Neuronal stem cell (in vitro differentiated cells): Measurements from ENCODE around the gene TRPM5.
A peak's percentile ranks its signal among the peaks of the same experiment; 100 is the strongest.

ENCODE experiments used
- DNase-seq: peaks from one replicate; pipeline ENCODE4 v3.0.0-alpha.2; 2013; ENCODE audit warnings: low spot score
- H2AFZ ChIP-seq: one replicate; pipeline ENCODE4 v1.6.1; 2013; ENCODE audit warnings: mild to moderate bottlenecking, low read length, inconsistent platforms
- H2AK5ac ChIP-seq: 2 replicates; pipeline ENCODE4 v1.6.1; 2013; ENCODE audit warnings: low read depth, mild to moderate bottlenecking, inconsistent platforms, low read length, moderate library complexity, mixed read lengths
- H2BK120ac ChIP-seq: 2 replicates; pipeline ENCODE4 v1.6.1; 2013; ENCODE audit warnings: low read depth, mild to moderate bottlenecking, inconsistent platforms, low read length, moderate library complexity, mixed read lengths
- H2BK12ac ChIP-seq: one replicate; pipeline ENCODE4 v1.6.1; 2013; ENCODE audit warnings: low read length, inconsistent platforms
- H2BK15ac ChIP-seq: 2 replicates; pipeline ENCODE4 v1.6.1; 2013; ENCODE audit warnings: mild to moderate bottlenecking, low read length, inconsistent platforms, mixed read lengths
- H2BK5ac ChIP-seq: one replicate; pipeline ENCODE4 v1.6.1; 2013; ENCODE audit warnings: inconsistent platforms, mild to moderate bottlenecking, low read length, moderate library complexity
- H3K14ac ChIP-seq: one replicate; pipeline ENCODE4 v1.6.1; 2013; ENCODE audit warnings: low read length, inconsistent platforms
- H3K18ac ChIP-seq: 2 replicates; pipeline ENCODE4 v1.6.1; 2013; ENCODE audit warnings: low read length, inconsistent platforms
- H3K23ac ChIP-seq: 2 replicates; pipeline ENCODE4 v1.6.1; 2013; ENCODE audit warnings: low read depth, mild to moderate bottlenecking, mixed read lengths, low read length, inconsistent platforms; ENCODE audit not compliant: poor library complexity
- H3K27ac ChIP-seq: replicated peaks from 3 replicates; pipeline ENCODE4 v1.5.1; 2013; ENCODE audit warnings: low read length, inconsistent platforms
- H3K27me3 ChIP-seq, 3 experiments: 2 replicates each; pipeline ENCODE4 v1.6.1; 2013; ENCODE audit warnings: low read length in 3 of 3, mild to moderate bottlenecking in 2 of 3, inconsistent platforms in 1 of 3, low read depth in 1 of 3, mixed read lengths in 1 of 3, moderate library complexity in 1 of 3; ENCODE audit not compliant: control insufficient read depth in 3 of 3, insufficient read depth in 3 of 3
- H3K36me3 ChIP-seq, 2 donors: replicated peaks in 1 of 2; 2 replicates each; pipeline ENCODE4 v1.6.1; 2013; ENCODE audit warnings: low read length in 2 of 2; ENCODE audit not compliant: control insufficient read depth in 2 of 2, insufficient read depth in 2 of 2
- H3K4ac ChIP-seq: 2 replicates; pipeline ENCODE4 v1.6.1; 2013; ENCODE audit warnings: inconsistent platforms, mild to moderate bottlenecking, low read length, moderate library complexity
- H3K4me1 ChIP-seq, 2 donors: 1 replicate in 1 of 2; 2 replicates in 1 of 2; pipeline ENCODE4 v1.6.1; 2013; ENCODE audit warnings: low read length in 2 of 2, low read depth in 1 of 2; ENCODE audit not compliant: control insufficient read depth in 2 of 2, insufficient read depth in 1 of 2
- H3K4me2 ChIP-seq: one replicate; pipeline ENCODE4 v1.6.1; 2013; ENCODE audit warnings: mild to moderate bottlenecking, low read length, inconsistent platforms; ENCODE audit not compliant: insufficient read depth, poor library complexity, severe bottlenecking
- H3K4me3 ChIP-seq, 2 donors: 2 replicates each; pipeline ENCODE4 v1.5.1; 2013; ENCODE audit warnings: low read length in 2 of 2, mild to moderate bottlenecking in 2 of 2, inconsistent platforms in 1 of 2, moderate library complexity in 1 of 2
- H3K79me1 ChIP-seq: one replicate; pipeline ENCODE4 v1.6.1; 2013; ENCODE audit warnings: low read depth, mild to moderate bottlenecking, inconsistent platforms, low read length, moderate library complexity
- H3K9ac ChIP-seq: one replicate; pipeline ENCODE4 v1.6.1; 2013; ENCODE audit warnings: mild to moderate bottlenecking, low read depth, low read length, inconsistent platforms; ENCODE audit not compliant: poor library complexity
- H3K9me3 ChIP-seq, 2 donors: replicated peaks in 1 of 2; 2 replicates each; pipeline versions ENCODE3 to v1.6.1; 2013; ENCODE audit warnings: low read length in 2 of 2, mild to moderate bottlenecking in 2 of 2, inconsistent platforms in 1 of 2, low read depth in 1 of 2, mixed read lengths in 1 of 2, moderate library complexity in 1 of 2; ENCODE audit not compliant: control insufficient read depth in 2 of 2, insufficient read depth in 1 of 2
- H4K8ac ChIP-seq: one replicate; pipeline ENCODE4 v1.6.1; 2013; ENCODE audit warnings: low read depth, mild to moderate bottlenecking, inconsistent platforms, low read length, moderate library complexity
- H4K91ac ChIP-seq: one replicate; pipeline ENCODE4 v1.6.1; 2013; ENCODE audit warnings: low read length, low read depth, mild to moderate bottlenecking, inconsistent platforms; ENCODE audit not compliant: poor library complexity
- WGBS, 2 donors: extraction: QIAGEN DNeasy Blood & Tissue Kit; methylation state at CpG; one replicate each; pipeline ENCODE4 v1.1.7; 2013; ENCODE audit warnings: missing lambda C conversion rate in 2 of 2, mixed read lengths in 1 of 2; ENCODE audit not compliant: insufficient read length in 2 of 2, insufficient replicate concordance in 1 of 2; ENCODE audit errors: extremely low coverage in 2 of 2; 5-methylcytosine and 5-hydroxymethylcytosine counted together

The TRPM5 gene

GRCh38 chr11:2402106-2402505 is 42.2 kb downstream of the TRPM5 start:
- H2BK15ac ChIP-seq = no peak overlapping the region
- WGBS, 2 donors = no CpG with 5 or more reads among the region's 13 CpGs
- H3K4ac ChIP-seq = no peak overlapping the region
- H3K4me3 ChIP-seq = peak overlapping the region in 1 of 2 donors; percentile 100
- no peak overlapping the region for H2BK12ac ChIP-seq
- H3K4me1 ChIP-seq = peaks cover 12% of the 10 kb centered on the region in 2 donors
- H3K27ac ChIP-seq = no peak overlapping the region
- H3K79me1 ChIP-seq = peaks cover 14% of the 10 kb centered on the region
- no peak overlapping the region for H2AK5ac ChIP-seq
- no peak overlapping the region for H2BK5ac ChIP-seq
- peaks cover 23 to 32% of the 10 kb centered on the region in 2 donors for H3K36me3 ChIP-seq
- DNase-seq = no peak
- no peak overlapping the region for H4K91ac ChIP-seq
- H3K27me3 ChIP-seq = no peaks in the 10 kb centered on the region
- H4K8ac ChIP-seq = no peak overlapping the region
- no peak overlapping the region for H2AFZ ChIP-seq
- H3K4me2 ChIP-seq = no peak overlapping the region
- no peak overlapping the region for H2BK120ac ChIP-seq
- H3K14ac ChIP-seq = no peak overlapping the region
- no peak overlapping the region for H3K18ac ChIP-seq
- H3K9ac ChIP-seq = peak overlapping the region; percentile 34
- H3K9me3 ChIP-seq = no peaks in the 10 kb centered on the region
- H3K23ac ChIP-seq = peak overlapping the region; percentile 43

DNA sequence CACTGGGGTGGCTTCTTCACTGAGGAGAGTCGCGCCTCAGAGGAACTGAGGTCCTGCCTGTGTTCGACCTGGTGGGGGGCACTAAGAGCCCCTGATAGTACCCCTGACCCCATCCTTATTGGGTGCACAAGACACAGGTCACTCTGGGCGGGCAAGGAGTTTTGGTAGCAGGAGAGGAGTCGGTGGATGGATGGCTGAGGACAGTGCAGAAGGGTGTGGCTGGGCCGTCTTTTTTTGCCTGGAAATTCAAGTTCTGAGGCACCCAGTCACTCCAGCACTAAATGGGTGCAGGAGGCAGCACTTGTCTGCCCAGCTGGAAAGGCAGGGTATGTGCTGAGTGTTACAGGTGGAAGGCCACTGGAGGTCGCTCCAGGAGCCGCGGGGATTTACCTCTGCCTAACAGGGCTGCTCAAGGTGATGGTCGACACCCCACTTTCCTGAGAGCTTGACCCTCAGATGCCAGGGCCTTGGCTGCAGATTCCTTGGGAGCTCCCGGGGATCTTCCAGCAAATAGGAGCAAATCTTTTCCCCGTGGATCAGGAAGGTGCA is 42.8 kb downstream of the TRPM5 start:
- peak overlapping the region; percentile 99 for H3K23ac ChIP-seq
- H3K9me3 ChIP-seq = no peaks in the 10 kb centered on the region
- H3K79me1 ChIP-seq = peaks cover 14% of the 10 kb centered on the region
- H3K4me2 ChIP-seq = peak overlapping the region; percentile 95
- H3K27ac ChIP-seq = no peak overlapping the region
- H3K4me3 ChIP-seq = peak overlapping the region; percentile 92 to 100
- H3K4me1 ChIP-seq = peaks cover 12% of the 10 kb centered on the region in 2 donors
- WGBS, 2 donors = no CpG with 5 or more reads among the region's 12 CpGs
- H2BK12ac ChIP-seq = no peak overlapping the region
- H3K9ac ChIP-seq = peak overlapping the region; percentile 96
- peaks cover 28 to 38% of the 10 kb centered on the region in 2 donors for H3K36me3 ChIP-seq
- H3K27me3 ChIP-seq = no peaks in the 10 kb centered on the region
- no peak overlapping the region for H4K8ac ChIP-seq
- H3K18ac ChIP-seq = no peak overlapping the region
- peak overlapping the region; percentile 98 for H2AK5ac ChIP-seq
- no peak for DNase-seq
- peak overlapping the region; percentile 62 for H2BK5ac ChIP-seq
- peak overlapping the region; percentile 62 for H2BK15ac ChIP-seq
- H4K91ac ChIP-seq = peak overlapping the region; percentile 89
- no peak overlapping the region for H2BK120ac ChIP-seq
- no peak overlapping the region for H3K14ac ChIP-seq
- no peak overlapping the region for H2AFZ ChIP-seq
- H3K4ac ChIP-seq = no peak overlapping the region

DNA sequence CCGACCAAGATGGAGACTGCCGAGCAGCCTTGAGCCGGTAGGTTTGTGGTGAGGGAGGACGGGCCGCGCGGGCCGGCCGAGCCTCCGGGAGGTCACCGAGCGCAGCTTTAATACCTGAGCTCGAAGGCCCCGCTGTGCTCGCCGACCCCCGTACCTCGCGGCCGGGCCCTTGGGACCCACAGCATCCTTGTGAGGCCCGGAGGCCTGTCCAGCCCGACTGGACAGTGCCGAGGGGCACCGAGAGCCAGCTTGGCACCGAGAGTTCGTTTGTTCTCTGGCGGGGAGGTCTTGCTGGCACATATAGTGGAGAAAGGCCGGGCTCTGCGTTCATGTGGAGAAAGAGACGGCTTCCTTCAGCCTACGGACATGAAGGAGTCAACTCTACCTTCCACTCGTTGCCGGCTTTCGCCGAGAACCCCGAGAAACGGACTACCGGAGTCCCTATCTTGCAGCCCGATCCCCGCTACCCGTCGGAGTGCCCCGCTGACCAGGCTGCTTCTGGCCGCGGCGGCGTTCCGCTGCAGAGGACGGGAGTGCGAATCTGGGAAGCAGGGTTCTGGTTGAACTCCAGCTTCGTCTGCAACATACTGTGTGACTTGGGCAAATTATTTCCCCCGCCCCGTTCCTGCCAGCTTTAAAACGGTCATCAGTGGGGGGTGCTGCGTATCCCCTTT is 43.4 kb downstream of the TRPM5 start:
- DNase-seq = no peak
- Histone ChIP-seq H2AK5ac (peak overlapping the region; percentile 98), H3K4me2 (peak overlapping the region; percentile 95), H3K79me1 (peaks cover 14% of the 10 kb centered on the region), H2AFZ (peak overlapping the region; percentile 90), H2BK120ac (no peak overlapping the region), H3K18ac (peak overlapping the region; percentile 87), H3K27ac (peak overlapping the region; percentile 59), H3K27me3 (no peaks in the 10 kb centered on the region), H2BK12ac (no peak overlapping the region), H3K36me3 (peaks cover 33 to 44% of the 10 kb centered on the region in 2 donors), H3K9ac (peak overlapping the region; percentile 96), H3K14ac (peak overlapping the region; percentile 71), H4K91ac (peak overlapping the region; percentile 89), H3K23ac (peak overlapping the region; percentile 99), H2BK15ac (peak overlapping the region; percentile 62), H3K4me1 (peaks cover 12% of the 10 kb centered on the region in 2 donors), H3K9me3 (no peaks in the 10 kb centered on the region), H4K8ac (no peak overlapping the region), H3K4me3 (peak overlapping the region; percentile 92 to 100), H2BK5ac (peak overlapping the region; percentile 62), H3K4ac (peak overlapping the region; percentile 99)
- no CpG with 5 or more reads among the region's 55 CpGs for WGBS, 2 donors

DNA sequence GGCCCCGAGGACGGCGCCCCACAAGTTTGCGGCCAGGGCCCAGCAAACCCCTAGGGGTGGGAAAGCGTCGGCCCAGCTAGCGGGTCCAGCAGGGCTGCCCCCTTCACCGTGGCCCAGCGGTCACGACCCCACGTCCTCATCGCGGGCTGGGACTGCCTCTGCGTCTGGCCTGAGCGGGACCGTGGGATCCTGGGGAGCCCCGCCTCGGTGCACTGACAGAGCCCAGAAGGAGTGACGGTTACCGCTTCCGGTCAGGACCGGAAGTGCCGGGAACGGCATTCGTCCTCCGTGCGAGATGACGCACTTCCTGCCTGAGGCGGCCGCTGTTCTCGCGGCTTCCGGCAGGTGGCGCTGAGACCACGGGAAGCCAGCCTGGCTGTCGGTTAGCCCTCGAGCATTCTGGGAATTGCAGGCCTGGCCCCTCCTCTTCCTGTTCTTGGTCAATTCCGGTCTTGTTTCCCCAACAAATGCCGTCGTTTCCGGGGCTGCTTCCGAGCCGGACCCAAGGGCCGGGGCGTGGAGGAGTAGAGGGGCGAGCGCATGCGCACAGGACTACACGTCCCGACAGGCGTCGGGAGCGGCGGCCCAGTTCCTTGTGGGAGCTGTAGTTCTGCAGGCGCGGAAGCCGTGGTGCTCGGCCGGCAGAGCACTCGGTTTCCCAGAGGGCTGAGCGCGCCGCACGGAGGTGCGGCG is 44.1 kb downstream of the TRPM5 start, which contains the start of gene TSSC4:
TSSC4 (plus strand) TSS at position 682 of the 693 bp plus-strand sequence. CDS start 1,884 bp downstream, outside the sequence.
- H2BK5ac ChIP-seq = peak within 1 kb of the TSS; percentile 99
- no peaks in the 10 kb centered on the region for H3K27me3 ChIP-seq
- WGBS, 2 donors = no CpG with 5 or more reads among the region's 66 CpGs
- H4K91ac ChIP-seq = peak within 1 kb of the TSS; percentile 89
- H3K27ac ChIP-seq = peak within 1 kb of the TSS; percentile 80
- H3K4me1 ChIP-seq = peaks cover 12% of the 10 kb centered on the region in 2 donors
- peak within 1 kb of the TSS; percentile 90 for H2AFZ ChIP-seq
- peak within 1 kb of the TSS; percentile 99 for H3K23ac ChIP-seq
- peak within 1 kb of the TSS; percentile 98 for H3K9ac ChIP-seq
- peak within 1 kb of the TSS; percentile 22 for H2BK12ac ChIP-seq
- peak within 1 kb of the TSS; percentile 99 for H3K4me2 ChIP-seq
- H3K14ac ChIP-seq = peak within 1 kb of the TSS; percentile 94
- no peaks in the 10 kb centered on the region for H3K9me3 ChIP-seq
- peak within 1 kb of the TSS; percentile 72 for H4K8ac ChIP-seq
- DNase-seq = peak; percentile 100
- H2BK15ac ChIP-seq = peak within 1 kb of the TSS; percentile 62
- H3K4ac ChIP-seq = peak within 1 kb of the TSS; percentile 99
- H3K18ac ChIP-seq = peak within 1 kb of the TSS; percentile 97
- peaks cover 38 to 51% of the 10 kb centered on the region in 2 donors for H3K36me3 ChIP-seq
- peak within 1 kb of the TSS; percentile 92 to 100 for H3K4me3 ChIP-seq
- peak within 1 kb of the TSS; percentile 67 for H2BK120ac ChIP-seq
- peaks cover 14% of the 10 kb centered on the region for H3K79me1 ChIP-seq
- H2AK5ac ChIP-seq = peak within 1 kb of the TSS; percentile 99
